K562 (cell line): ENCODE results near the gene MYO1B. TPM values are rescaled to one million over a fixed set of nuclear protein-coding genes. Genes with fewer than 3 reads are reported as not detected.

Experiments used
- ATAC-seq: fragments of 200-7000 bp; cut with Tn5 transposase; 3 replicates; pipeline ENCODE4 v1.9.1; 2020; ENCODE audit warnings: moderate library complexity
- BruUV-seq: library from RNA; stranded (reverse); fragments of 400-500 nt; replicated peaks from 2 replicates; lab custom pipeline; 2021; lab: Mats Ljungman, UMichigan
- CTCF ChIA-PET: fragments of 300-600 bp; formaldehyde crosslinking; extraction: SDS; loops from one replicate; lab custom pipeline; 2021; ENCODE audit warnings: low intra/inter-chr PET ratio; lab: Yijun Ruan, JAX
- POLR2A ChIA-PET: fragments of 300-600, 350-650 bp; sonication (Branson Sonifier 250); formaldehyde crosslinking; extraction: SDS; loops from one replicate; lab custom pipeline; 2021; ENCODE audit warnings: antibody characterized with exemption, inconsistent platforms; lab: Yijun Ruan, JAX
- DNase-seq, 4 experiments: peaks; one replicate each; pipeline versions ENCODE4 v3.0.0 to v3.0.0-alpha.2; 2011 to 2018; ENCODE audit warnings: low spot score in 3 of 4, mixed read lengths in 3 of 4; ENCODE audit errors: extremely low read depth in 1 of 4
- FAIRE-seq: peaks from 2 replicates; lab custom pipeline; 2011; peaks lifted over from hg19 to GRCh38; lab: Jason Lieb, UNC
- H2AFZ ChIP-seq: 2 replicates; pipeline ENCODE4 v1.6.0; 2011; ENCODE audit warnings: low read depth, low read length, control low read depth, inconsistent platforms
- H3K27ac ChIP-seq: fragments of 200-600 bp; 3 replicates; pipeline ENCODE4 v1.8.0; 2011; ENCODE audit warnings: low read depth, mild to moderate bottlenecking, control low read depth, inconsistent platforms, low read length, moderate library complexity, mixed read lengths; ENCODE audit errors: extremely low read depth
- H3K27me3 ChIP-seq, 2 experiments: fragments of 300-600 bp in 1 of 2; 2 replicates in 1 of 2; 3 replicates in 1 of 2; pipeline versions ENCODE4 v1.6.0 to v1.8.0; 2011; ENCODE audit warnings: inconsistent platforms in 2 of 2, low read length in 2 of 2, mild to moderate bottlenecking in 1 of 2, mixed read lengths in 1 of 2, moderate library complexity in 1 of 2; ENCODE audit not compliant: control insufficient read depth in 2 of 2, insufficient read depth in 2 of 2
- H3K36me3 ChIP-seq: fragments of 300-600 bp; 3 replicates; pipeline ENCODE4 v1.8.0; 2011; ENCODE audit warnings: mild to moderate bottlenecking, low read length, inconsistent platforms; ENCODE audit not compliant: control insufficient read depth, insufficient read depth
- H3K4me1 ChIP-seq, 2 experiments: fragments of 200-600 bp in 1 of 2; replicated peaks in 1 of 2; 2 replicates in 1 of 2; 3 replicates in 1 of 2; pipeline versions ENCODE4 v1.5.1 to v1.8.0; 2011; ENCODE audit warnings: inconsistent platforms in 2 of 2, low read length in 2 of 2, mild to moderate bottlenecking in 1 of 2, mixed read lengths in 1 of 2, moderate library complexity in 1 of 2; ENCODE audit not compliant: control insufficient read depth in 2 of 2, insufficient read depth in 2 of 2
- H3K4me2 ChIP-seq: 2 replicates; pipeline ENCODE4 v1.6.1; 2011; ENCODE audit warnings: low read length, control low read depth, inconsistent platforms, mixed read lengths; ENCODE audit not compliant: insufficient read depth
- H3K4me3 ChIP-seq: fragments of 200-600 bp; sonication (generic), shearing (Covaris generic); 2 replicates; pipeline ENCODE4 v1.5.1; 2016; ENCODE audit warnings: control low read depth, inconsistent platforms
- H3K79me2 ChIP-seq: fragments of 200-600 bp; 3 replicates; pipeline ENCODE4 v1.8.0; 2011; ENCODE audit warnings: low read length, inconsistent platforms; ENCODE audit not compliant: control insufficient read depth, insufficient read depth
- H3K9ac ChIP-seq, 2 experiments: 2 replicates each; pipeline versions ENCODE4 v1.6.0 to v1.6.1; 2011; ENCODE audit warnings: low read depth in 2 of 2, low read length in 2 of 2, control low read depth in 1 of 2, inconsistent platforms in 1 of 2, mild to moderate bottlenecking in 1 of 2, mixed read lengths in 1 of 2; ENCODE audit not compliant: insufficient read depth in 1 of 2
- H3K9me1 ChIP-seq: one replicate; pipeline ENCODE4 v1.6.0; 2011; ENCODE audit warnings: inconsistent platforms, mild to moderate bottlenecking, low read length, moderate library complexity; ENCODE audit not compliant: control insufficient read depth, insufficient read depth
- H3K9me3 ChIP-seq: replicated peaks from 2 replicates; pipeline ENCODE4 v1.5.1; 2011; ENCODE audit warnings: low read depth, low read length, inconsistent platforms; ENCODE audit not compliant: control insufficient read depth, insufficient read depth
- H4K20me1 ChIP-seq: replicated peaks from 2 replicates; pipeline ENCODE4 v1.6.1; 2011; ENCODE audit warnings: low read length, inconsistent platforms, mixed read lengths; ENCODE audit not compliant: control insufficient read depth, insufficient read depth
- CCNT2 ChIP-seq: IDR thresholded peaks from 2 replicates; pipeline ENCODE4 v1.6.1; 2011; ENCODE audit warnings: borderline replicate concordance, low read depth, mild to moderate bottlenecking, moderate library complexity, mixed read lengths, low read length; ENCODE audit not compliant: insufficient read length; ENCODE audit errors: extremely low read depth
- E2F6 ChIP-seq, 2 experiments: IDR thresholded peaks; 2 replicates each; pipeline ENCODE4 v1.6.1; 2011; ENCODE audit warnings: borderline replicate concordance in 1 of 2, control low read depth in 1 of 2, low read depth in 1 of 2, low read length in 1 of 2, mild to moderate bottlenecking in 1 of 2, mixed read lengths in 1 of 2, moderate library complexity in 1 of 2; ENCODE audit not compliant: insufficient read depth in 1 of 2, insufficient read length in 1 of 2, poor library complexity in 1 of 2, severe bottlenecking in 1 of 2; ENCODE audit errors: extremely low read depth in 1 of 2
- HBP1 ChIP-seq: fragments of 450-650 bp; formaldehyde crosslinking; IDR thresholded peaks from 2 replicates; pipeline ENCODE4 v1.4.0; 2022; ENCODE audit warnings: missing genetic modification characterization
- HMG20B ChIP-seq: fragments of 250-450 bp; sonication (Bioruptor Pico); IDR thresholded peaks from 2 replicates; pipeline ENCODE4 v1.5.0; 2021; ENCODE audit warnings: mild to moderate bottlenecking
- HSF4 ChIP-seq: fragments of 250-450 bp; sonication (Bioruptor Pico); IDR thresholded peaks from 2 replicates; pipeline ENCODE4 v2.1.2; 2022; ENCODE audit warnings: mild to moderate bottlenecking, moderate library complexity, borderline replicate concordance
- KDM1A ChIP-seq, 2 experiments: fragments of 450-650 bp; IDR thresholded peaks; 2 replicates each; pipeline ENCODE4 v1.6.1; 2016; ENCODE audit warnings: mild to moderate bottlenecking in 2 of 2
- NR2F6 ChIP-seq: fragments of 450-650 bp; formaldehyde crosslinking; IDR thresholded peaks from 2 replicates; pipeline ENCODE4 v1.4.0; 2020; ENCODE audit warnings: mild to moderate bottlenecking
- PHF21A ChIP-seq: fragments of 450-650 bp; IDR thresholded peaks from 2 replicates; pipeline ENCODE4 v1.6.1; 2017; ENCODE audit warnings: low read depth, borderline replicate concordance
- POLR2AphosphoS5 ChIP-seq: IDR thresholded peaks from 2 replicates; pipeline ENCODE4 v1.6.1; 2011; ENCODE audit warnings: mild to moderate bottlenecking, low read depth, low read length, moderate library complexity; ENCODE audit not compliant: control insufficient read depth, insufficient read depth
- POLR2G ChIP-seq: fragments of 200-400 bp; formaldehyde crosslinking; IDR thresholded peaks from 2 replicates; pipeline ENCODE4 v1.6.1; 2017; ENCODE audit warnings: low read depth, mild to moderate bottlenecking, antibody characterized with exemption, low read length, moderate library complexity
- SPI1 ChIP-seq: IDR thresholded peaks from 2 replicates; pipeline ENCODE4 v1.6.1; 2011; ENCODE audit warnings: low read depth, low read length, control low read depth, borderline replicate concordance
- ZNF445 ChIP-seq: fragments of 250-450 bp; sonication (Bioruptor Pico); IDR thresholded peaks from 2 replicates; pipeline ENCODE4 v1.4.0; 2020; ENCODE audit warnings: low read depth, mild to moderate bottlenecking, moderate library complexity
- WGBS: fragments of 100-300 bp; shearing (Covaris generic); methylation state at CpG from one replicate; pipeline ENCODE4 v1.1.6; 2016; ENCODE audit warnings: low coverage, mixed read lengths; ENCODE audit not compliant: insufficient coverage; ENCODE audit errors: missing lambda C conversion rate; 5-methylcytosine and 5-hydroxymethylcytosine counted together
- in situ Hi-C: fragments of 300-500 bp; cut with MboI; formaldehyde crosslinking; loops from 4 replicates; pipeline ENCODE4 v1.15.0; 2018; ENCODE audit warnings: inconsistent platforms, mixed read lengths
- intact Hi-C: fragments of 100-400 bp; cut with micrococcal nuclease; formaldehyde crosslinking; loops from 2 replicates; pipeline ENCODE4 v1.14.2; 2022
- polyA plus RNA-seq, 8 experiments: library from polyadenylated mRNA; depleted of rRNA in 4 of 8; stranded (reverse) in 5 of 8; unstranded in 3 of 8; fragments of >200 nt; fragmentation: Nextera tagmentation in 2 of 8; fragmentation: Illumina TruSeq in 1 of 8; extraction: Ambion mirVana in 2 of 8; extraction: Trizol in 1 of 8; gene quantifications; 2 replicates each; pipeline versions ENCODE4 v1.2.1 to v1.2.3, GENCODE V29; 2011 to 2014; ENCODE audit warnings: inconsistent platforms in 1 of 8, missing spikeins in 1 of 8
- total RNA-seq, 7 experiments: library from RNA; depleted of rRNA in 6 of 7; stranded (reverse); fragments of >200 nt in 6 of 7; fragmentation: Illumina TruSeq in 2 of 7; extraction: Trizol in 2 of 7; gene quantifications; 2 replicates each; pipeline versions ENCODE4 v1.2.1 to v1.2.3, GENCODE V29; 2011 to 2021; ENCODE audit warnings: low replicate concordance in 1 of 7

Gene MYO1B
- total and polyA plus RNA-seq, 9 of the 15 experiments (the other 6 are each of a cell fraction or from before 2014, with no cell fraction given) = 0.04 to 0.33 (median 0.20) TPM; not detected in 5

GRCh38 chr2:191369034-191369433 lies 123.8 kb downstream of the MYO1B start:
- no peaks in the 10 kb centered on the region for H3K9me3 ChIP-seq
- H3K4me3 ChIP-seq = no peak overlapping the region
- no peaks in the 10 kb centered on the region for H3K79me2 ChIP-seq
- no peak overlapping the region for H3K4me2 ChIP-seq
- H3K27ac ChIP-seq = no peak overlapping the region
- FAIRE-seq (no peak), DNase-seq (no peak)
- H3K36me3 ChIP-seq = no peaks in the 10 kb centered on the region
- in situ Hi-C loops (no loop called here), intact Hi-C loops (no loop called here)
- ChIA-PET POLR2A (no interaction called here), CTCF (no interaction called here)
- 3% methylated on average over 3 of the region's 3 CpGs for WGBS
- H3K4me1 ChIP-seq = no peaks in the 10 kb centered on the region
- no peaks in the 10 kb centered on the region for H3K9me1 ChIP-seq
- H2AFZ ChIP-seq = no peak overlapping the region
- no peaks in the 10 kb centered on the region for H4K20me1 ChIP-seq
- TF ChIP-seq POLR2G (no peak), ZNF445 (CRISPR knock-in tag) (no peak), HBP1 (no peak), HMG20B (CRISPR knock-in tag) (no peak), CCNT2 (no peak), KDM1A (IDR thresholded peaks at IDR 0.05) (no peak), POLR2AphosphoS5 (no peak), PHF21A (no peak), NR2F6 (CRISPR knock-in tag) (no peak), SPI1 (no peak), E2F6 (IDR thresholded peaks at IDR 0.05; ENCODE audit: borderline replicate concordance in 1 of 2, extremely low read depth in 1 of 2, insufficient read depth in 1 of 2, insufficient read length in 1 of 2, low read depth in 1 of 2, low read length in 1 of 2, poor library complexity in 1 of 2, severe bottlenecking in 1 of 2) (no peak), HSF4 (CRISPR knock-in tag) (no peak)
- TF ChIP-seq, all 486 proteins: peak for 0
- no peak overlapping the region for H3K9ac ChIP-seq
- no peak for ATAC-seq
- no TSS peak for BruUV-seq
- no peaks in the 10 kb centered on the region for H3K27me3 ChIP-seq
